Superior temporal gyrus (tissue), 1 donor: ENCODE measurements around the gene COL23A1.

Experiments used
- DNase-seq: peaks from one replicate; pipeline ENCODE4 v3.0.0-alpha.2; 2016; ENCODE audit errors: extremely low spot score

COL23A1 gene

GRCh38 chr5:178212241-178213002 is 377.8 kb downstream of the COL23A1 start:
- DNase-seq = no peak

GRCh38 chr5:178211095-178212048 is 378.8 kb downstream of the COL23A1 start:
- no peak for DNase-seq

GRCh38 chr5:178210686-178211085 is 379.5 kb downstream of the COL23A1 start:
- no peak for DNase-seq

- no peak for DNase-seq
Measured at GRCh38 chr5:178210073-178210535, 380.1 kb downstream of the COL23A1 start.

GRCh38 chr5:178209334-178210072 is 380.7 kb downstream of the COL23A1 start:
- DNase-seq = no peak

GRCh38 chr5:178208540-178209227 is 381.5 kb downstream of the COL23A1 start:
- DNase-seq = no peak

GRCh38 chr5:178207917-178208280 is 382.3 kb downstream of the COL23A1 start:
- DNase-seq = no peak

- DNase-seq = no peak
Measured at GRCh38 chr5:178207183-178207916, 382.8 kb downstream of the COL23A1 start.

GRCh38 chr5:178206166-178207101 is 383.8 kb downstream of the COL23A1 start:
- DNase-seq = no peak

GRCh38 chr5:178205749-178206047 is 384.5 kb downstream of the COL23A1 start:
- no peak for DNase-seq

DNA sequence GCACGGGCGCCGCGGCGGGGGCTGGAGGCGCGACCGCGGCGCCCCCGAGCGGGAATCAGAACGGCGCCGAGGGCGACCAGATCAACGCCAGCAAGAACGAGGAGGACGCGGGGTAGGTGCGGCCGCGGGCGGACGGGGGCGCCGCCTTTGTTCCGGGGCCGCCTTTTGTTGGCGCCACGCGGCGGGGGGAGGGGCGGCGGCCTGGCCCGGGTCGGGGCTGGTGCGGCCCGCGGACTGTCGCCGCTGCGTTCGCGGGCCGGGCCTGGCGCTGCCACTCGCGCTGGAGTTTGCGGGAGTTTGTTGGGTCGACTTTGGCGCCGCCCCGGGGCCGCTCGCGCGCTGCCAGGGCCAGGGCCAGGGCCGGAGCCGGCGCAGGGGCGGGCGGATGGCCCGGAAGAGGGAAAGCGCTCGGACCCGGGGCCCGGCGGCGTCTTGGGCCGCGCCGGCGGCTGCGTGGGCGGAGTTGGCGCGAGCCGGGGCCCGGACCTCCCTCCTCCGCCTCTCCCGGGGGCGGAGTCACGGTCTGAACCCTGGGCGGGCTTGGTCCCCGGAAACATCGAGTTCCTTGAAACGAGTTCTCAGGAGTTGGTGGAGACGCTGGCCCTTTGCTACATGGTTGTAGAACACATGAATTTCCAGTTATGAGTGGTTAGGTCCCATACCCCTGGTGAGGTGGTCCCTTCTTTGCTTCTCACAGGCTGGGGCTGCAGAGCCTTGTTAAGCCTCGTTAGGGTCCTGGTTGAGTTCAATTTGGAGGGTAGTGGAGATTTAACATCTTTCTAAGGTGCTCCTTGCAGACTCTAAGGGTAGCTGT is 385.1 kb downstream of the COL23A1 start:
- DNase-seq = peak; percentile 44

DNA sequence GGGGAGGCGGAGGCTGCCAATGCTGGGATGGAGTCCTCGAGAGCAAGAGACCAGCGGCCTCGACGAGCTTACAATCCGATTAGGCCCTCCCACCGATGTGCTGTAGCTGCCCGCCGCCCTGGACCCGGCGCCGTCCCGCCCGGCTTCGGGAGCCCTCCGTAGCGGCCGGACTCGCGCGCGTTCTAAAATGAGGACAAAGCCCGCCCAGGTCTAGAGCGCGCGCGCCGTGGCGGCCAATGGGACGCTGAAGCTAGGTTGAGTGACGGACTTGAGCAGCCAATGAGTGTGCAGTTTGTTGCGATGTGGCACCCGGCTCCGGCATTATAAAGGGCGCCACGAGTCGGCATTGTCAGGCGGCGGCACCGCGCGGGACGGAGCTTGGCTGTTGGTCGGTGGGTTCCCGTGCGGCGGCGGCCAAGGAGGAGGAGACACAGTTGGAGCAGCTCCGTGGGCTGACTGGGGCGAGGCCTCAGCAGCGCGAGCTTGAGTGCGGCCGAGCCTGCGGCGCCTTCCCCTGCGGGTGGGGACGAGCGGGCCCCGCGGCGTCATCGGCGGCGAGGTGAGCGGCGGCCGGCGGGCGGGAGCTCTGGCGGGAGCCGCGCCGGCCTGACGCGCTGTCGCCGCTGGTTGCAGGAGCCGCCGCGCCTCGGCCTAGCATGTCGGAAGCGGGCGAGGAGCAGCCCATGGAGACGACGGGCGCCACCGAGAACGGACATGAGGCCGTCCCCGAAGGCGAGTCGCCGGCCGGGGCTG is 385.8 kb downstream of the COL23A1 start, which contains the start of gene HNRNPAB:
TSS of gene HNRNPAB (plus strand) at position 352 of the 753 bp plus-strand sequence. CDS start at position 657, 305 bp downstream.
- peak; percentile 99 for DNase-seq

DNA sequence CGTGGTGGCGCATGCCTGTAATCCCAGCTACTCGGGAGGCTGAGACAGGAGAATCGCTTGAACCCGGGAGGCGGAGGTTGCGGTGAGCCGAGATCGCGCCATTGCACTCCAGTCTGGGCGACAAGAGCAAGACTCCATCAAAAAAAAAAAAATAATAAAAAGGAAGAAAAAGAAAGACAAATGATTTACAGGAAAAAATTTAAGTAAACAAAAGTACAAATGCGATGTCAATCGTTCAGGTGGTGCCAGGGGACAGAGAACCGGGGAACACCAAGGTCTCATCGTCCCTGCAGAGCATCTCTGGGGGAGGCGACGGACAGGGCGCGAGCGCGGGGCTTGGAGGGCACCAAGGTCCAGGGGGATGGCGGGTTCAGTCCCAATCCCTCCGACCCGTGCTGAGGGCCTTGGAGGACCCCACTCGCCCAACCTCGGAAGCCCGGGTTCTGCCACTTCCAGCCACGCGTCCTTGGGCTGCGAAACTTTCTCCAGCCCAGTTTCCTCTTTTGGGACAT is 386.5 kb downstream of the COL23A1 start:
- DNase-seq = no peak

DNA sequence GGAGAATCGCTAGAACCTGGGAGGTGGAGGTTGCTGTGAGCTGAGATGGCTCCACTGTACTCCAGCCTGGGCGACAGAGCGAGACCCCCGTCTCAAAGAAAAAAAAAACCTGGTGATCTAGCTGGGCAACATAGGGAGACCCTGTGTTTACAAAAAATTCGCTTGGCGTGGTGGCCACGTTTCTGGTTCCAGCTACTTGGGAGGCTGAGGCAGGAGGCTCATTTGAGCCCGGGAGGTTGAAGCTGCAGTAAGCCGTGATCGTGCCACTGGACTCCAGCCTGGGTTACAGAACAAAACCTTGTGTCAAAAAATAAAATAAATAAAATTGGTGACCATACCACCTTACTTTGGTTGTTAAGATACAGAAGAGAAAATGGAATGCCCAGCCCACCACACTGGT is 387.7 kb downstream of the COL23A1 start:
- no peak for DNase-seq

DNA sequence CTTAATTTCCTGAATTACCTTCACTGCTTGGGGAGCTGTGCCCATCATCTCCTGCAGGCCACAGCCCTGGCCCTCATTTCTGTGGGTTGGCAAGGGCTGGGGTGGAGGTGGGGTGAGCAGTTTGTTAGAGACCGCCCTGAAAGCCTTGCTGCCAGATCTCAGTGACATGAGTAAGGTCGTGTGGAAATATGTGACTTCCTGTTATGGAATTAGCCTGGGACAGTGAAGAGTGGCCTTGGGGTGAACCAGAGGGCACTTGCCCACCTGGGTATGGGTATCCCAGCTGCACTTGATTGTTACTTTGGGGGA is 388.3 kb downstream of the COL23A1 start:
- no peak for DNase-seq

DNA sequence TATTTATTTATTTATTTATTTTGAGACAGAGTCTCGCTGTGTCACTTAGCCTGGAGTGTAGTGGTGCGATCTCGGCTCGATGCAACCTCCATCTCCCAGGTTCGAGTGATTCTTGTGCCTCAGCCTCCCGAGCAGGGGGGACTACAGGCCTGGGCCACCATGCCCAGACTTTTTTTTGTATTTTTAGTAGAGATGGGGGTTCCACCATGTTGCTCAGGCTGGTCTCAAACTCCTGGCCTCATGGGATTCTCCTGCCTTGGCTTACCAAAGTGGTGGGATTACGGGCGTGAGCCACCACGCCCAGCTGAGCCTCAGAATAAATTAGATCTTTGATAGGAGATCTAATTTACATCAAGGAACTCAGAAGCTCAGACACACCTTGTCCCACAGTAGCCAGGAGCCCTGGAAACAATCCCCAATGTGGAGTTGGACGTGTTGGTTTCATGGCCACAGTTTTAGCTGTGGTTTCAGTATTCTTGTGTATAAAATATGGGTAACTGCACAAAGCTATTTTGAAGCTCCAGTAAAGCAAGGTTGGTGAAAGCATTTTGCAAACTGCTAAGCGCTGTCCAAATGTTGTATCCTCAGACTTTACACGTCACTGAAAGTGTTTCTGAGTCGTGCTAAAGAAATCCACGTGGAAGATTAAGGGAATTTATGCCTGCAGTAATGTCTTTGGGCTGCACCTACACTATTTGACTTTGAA is 388.8 kb downstream of the COL23A1 start:
- no peak for DNase-seq
